Measurements from ENCODE around the gene CELA2A.

The CELA2A gene

GRCh38 chr1:15456313-15456954 lies at the start of gene CELA2A:
Gene CELA2A (plus strand): TSS chr1:15456732. CDS start chr1:15456754, 22 bp downstream.
- H3K4me3 Mint-ChIP-seq = no peak within 1 kb of the TSS
- peaks cover 5% of the 10 kb centered on the region for H3K27me3 Mint-ChIP-seq
- no peaks in the 10 kb centered on the region for H3K36me3 Mint-ChIP-seq (ENCODE audit: low read depth)
- peaks cover 29% of the 10 kb centered on the region for H3K4me1 Mint-ChIP-seq (ENCODE audit: low read depth)
- no peak within 1 kb of the TSS for H3K27ac Mint-ChIP-seq
- no peaks in the 10 kb centered on the region for H3K9me3 Mint-ChIP-seq
- intact Hi-C loops (cut with micrococcal nuclease) = no loop called here

GRCh38 chr1:15407580-15407979 lies 49.0 kb upstream of the CELA2A start:
- intact Hi-C loops (cut with micrococcal nuclease) = no loop called here
- Mint-ChIP-seq H3K27me3 (peaks cover 23% of the 10 kb centered on the region), H3K4me3 (no peak overlapping the region), H3K9me3 (no peaks in the 10 kb centered on the region), H3K4me1 (ENCODE audit: low read depth) (peaks cover 20% of the 10 kb centered on the region), H3K36me3 (ENCODE audit: low read depth) (peaks cover 31% of the 10 kb centered on the region), H3K27ac (no peak overlapping the region)

- peaks cover 23% of the 10 kb centered on the region for H3K27me3 Mint-ChIP-seq
- peak overlapping the region; percentile 95 for H3K4me3 Mint-ChIP-seq
- intact Hi-C loops (cut with micrococcal nuclease) = no loop called here
- peaks cover 34% of the 10 kb centered on the region for H3K4me1 Mint-ChIP-seq (ENCODE audit: low read depth)
- peak overlapping the region; percentile 97 for H3K27ac Mint-ChIP-seq
- peaks cover 45% of the 10 kb centered on the region for H3K36me3 Mint-ChIP-seq (ENCODE audit: low read depth)
- no peaks in the 10 kb centered on the region for H3K9me3 Mint-ChIP-seq
Observed at GRCh38 chr1:15408890-15409387, 47.6 kb upstream of the CELA2A start.

- Mint-ChIP-seq H3K4me3 (peak within 1 kb of the TSS; percentile 95), H3K9me3 (no peaks in the 10 kb centered on the region), H3K27me3 (peaks cover 23% of the 10 kb centered on the region), H3K27ac (peak within 1 kb of the TSS; percentile 97), H3K4me1 (ENCODE audit: low read depth) (peaks cover 40% of the 10 kb centered on the region), H3K36me3 (ENCODE audit: low read depth) (peaks cover 51% of the 10 kb centered on the region)
- intact Hi-C loops (cut with micrococcal nuclease) = no loop called here
Observed at GRCh38 chr1:15409388-15410222, 46.9 kb upstream of the CELA2A start, which contains the start of gene EFHD2. Gene EFHD2 (plus strand): TSS chr1:15409888. CDS start chr1:15409972, 84 bp downstream.

GRCh38 chr1:15410223-15410883 lies 46.2 kb upstream of the CELA2A start:
- Mint-ChIP-seq H3K9me3 (no peaks in the 10 kb centered on the region), H3K27ac (peak overlapping the region; percentile 97), H3K4me1 (ENCODE audit: low read depth) (peaks cover 45% of the 10 kb centered on the region), H3K27me3 (peaks cover 19% of the 10 kb centered on the region), H3K4me3 (peak overlapping the region; percentile 95), H3K36me3 (ENCODE audit: low read depth) (peaks cover 59% of the 10 kb centered on the region)
- intact Hi-C loops (cut with micrococcal nuclease) = no loop called here

- peak overlapping the region; percentile 97 for H3K27ac Mint-ChIP-seq
- H3K27me3 Mint-ChIP-seq = peaks cover 16% of the 10 kb centered on the region
- peaks cover 64% of the 10 kb centered on the region for H3K36me3 Mint-ChIP-seq (ENCODE audit: low read depth)
- peak overlapping the region; percentile 95 for H3K4me3 Mint-ChIP-seq
- H3K4me1 Mint-ChIP-seq (ENCODE audit: low read depth) = peaks cover 50% of the 10 kb centered on the region
- intact Hi-C loops (cut with micrococcal nuclease) = no loop called here
- H3K9me3 Mint-ChIP-seq = no peaks in the 10 kb centered on the region
Observed at GRCh38 chr1:15410884-15411245, 45.7 kb upstream of the CELA2A start.

- Mint-ChIP-seq H3K9me3 (no peaks in the 10 kb centered on the region), H3K4me3 (peak overlapping the region; percentile 95), H3K4me1 (ENCODE audit: low read depth) (peaks cover 57% of the 10 kb centered on the region), H3K27me3 (peaks cover 14% of the 10 kb centered on the region), H3K36me3 (ENCODE audit: low read depth) (peaks cover 72% of the 10 kb centered on the region), H3K27ac (peak overlapping the region; percentile 97)
- intact Hi-C loops (cut with micrococcal nuclease) = no loop called here
Observed at GRCh38 chr1:15411593-15412137, 44.9 kb upstream of the CELA2A start.

GRCh38 chr1:15412175-15412800 lies 44.2 kb upstream of the CELA2A start:
- Mint-ChIP-seq H3K4me1 (ENCODE audit: low read depth) (peaks cover 59% of the 10 kb centered on the region), H3K36me3 (ENCODE audit: low read depth) (peaks cover 78% of the 10 kb centered on the region), H3K9me3 (no peaks in the 10 kb centered on the region), H3K27me3 (peaks cover 9% of the 10 kb centered on the region), H3K4me3 (peak overlapping the region; percentile 95), H3K27ac (peak overlapping the region; percentile 97)
- intact Hi-C loops (cut with micrococcal nuclease) = no loop called here

GRCh38 chr1:15412843-15413242 lies 43.7 kb upstream of the CELA2A start:
- H3K36me3 Mint-ChIP-seq (ENCODE audit: low read depth) = peaks cover 84% of the 10 kb centered on the region
- H3K4me3 Mint-ChIP-seq = peak overlapping the region; percentile 95
- no peaks in the 10 kb centered on the region for H3K9me3 Mint-ChIP-seq
- peaks cover 9% of the 10 kb centered on the region for H3K27me3 Mint-ChIP-seq
- peak overlapping the region; percentile 97 for H3K27ac Mint-ChIP-seq
- intact Hi-C loops (cut with micrococcal nuclease) = no loop called here
- peaks cover 64% of the 10 kb centered on the region for H3K4me1 Mint-ChIP-seq (ENCODE audit: low read depth)

GRCh38 chr1:15413563-15414444 lies 42.7 kb upstream of the CELA2A start:
- Mint-ChIP-seq H3K27ac (peak overlapping the region; percentile 97), H3K4me1 (ENCODE audit: low read depth) (peaks cover 69% of the 10 kb centered on the region), H3K4me3 (peak overlapping the region; percentile 95), H3K27me3 (peaks cover 5% of the 10 kb centered on the region), H3K9me3 (no peaks in the 10 kb centered on the region), H3K36me3 (ENCODE audit: low read depth) (peaks cover 89% of the 10 kb centered on the region)
- intact Hi-C loops (cut with micrococcal nuclease) = no loop called here

GRCh38 chr1:15414445-15414983 lies 42.0 kb upstream of the CELA2A start:
- peak overlapping the region; percentile 97 for H3K27ac Mint-ChIP-seq
- peaks cover 96% of the 10 kb centered on the region for H3K36me3 Mint-ChIP-seq (ENCODE audit: low read depth)
- H3K4me1 Mint-ChIP-seq (ENCODE audit: low read depth) = peaks cover 71% of the 10 kb centered on the region
- intact Hi-C loops (cut with micrococcal nuclease) = no loop called here
- H3K27me3 Mint-ChIP-seq = no peaks in the 10 kb centered on the region
- no peaks in the 10 kb centered on the region for H3K9me3 Mint-ChIP-seq
- peak overlapping the region; percentile 95 for H3K4me3 Mint-ChIP-seq

Measured in dendritic cell treated with granulocyte-macrophage colony-stimulating factor and Interleukin-4, amounts not matched to agents 40 ng/mL and 50 ng/mL, for 4 days (primary cell).